ENCODE measurements around the gene DCDC2. TPM values are rescaled to one million over a fixed set of nuclear protein-coding genes. Genes with fewer than 3 reads are reported as not detected.
"Not testable (repeated sequence)": the region's sequence is repeated elsewhere in the genome, so short reads cannot be mapped to it uniquely, and the experiment has no call there.

DCDC2 gene
- total RNA-seq, 2 donors from 2014 or later: 0.15 TPM; not detected in 1

GRCh38 chr6:24255676-24256075 is 102.2 kb downstream of the DCDC2 start:
- no peak overlapping the region for H3K27ac Mint-ChIP-seq
- no peaks in the 10 kb centered on the region for H3K9me3 ChIP-seq (ENCODE audit: control insufficient read depth, low read length, poor library complexity, severe bottlenecking)
- no peaks in the 10 kb centered on the region for H3K4me1 Mint-ChIP-seq
- ATAC-seq (no peak), DNase-seq (no peak)
- no peak overlapping the region for H3K4me3 Mint-ChIP-seq
- H3K36me3 Mint-ChIP-seq (ENCODE audit: low read depth): no peaks in the 10 kb centered on the region
- peaks cover 35% of the 10 kb centered on the region for H3K27me3 Mint-ChIP-seq

- Mint-ChIP-seq H3K27me3 (peaks cover 22% of the 10 kb centered on the region), H3K36me3 (ENCODE audit: low read depth) (no peaks in the 10 kb centered on the region), H3K4me3 (no peak overlapping the region), H3K4me1 (no peaks in the 10 kb centered on the region), H3K27ac (no peak overlapping the region)
- ATAC-seq (no peak), DNase-seq (no peak)
- H3K9me3 ChIP-seq (ENCODE audit: control insufficient read depth, low read length, poor library complexity, severe bottlenecking): no peaks in the 10 kb centered on the region
These were observed 104.5 kb downstream of the DCDC2 start for GRCh38 chr6:24253360-24253759.

- no peaks in the 10 kb centered on the region for H3K36me3 Mint-ChIP-seq (ENCODE audit: low read depth)
- ATAC-seq (no peak), DNase-seq (no peak)
- H3K9me3 ChIP-seq (ENCODE audit: control insufficient read depth, low read length, poor library complexity, severe bottlenecking): no peaks in the 10 kb centered on the region
- H3K4me3 Mint-ChIP-seq: no peak overlapping the region
- H3K4me1 Mint-ChIP-seq: no peaks in the 10 kb centered on the region
- no peak overlapping the region for H3K27ac Mint-ChIP-seq
- H3K27me3 Mint-ChIP-seq: peaks cover 20% of the 10 kb centered on the region
These were observed 105.6 kb downstream of the DCDC2 start for GRCh38 chr6:24252280-24252679.

DNA sequence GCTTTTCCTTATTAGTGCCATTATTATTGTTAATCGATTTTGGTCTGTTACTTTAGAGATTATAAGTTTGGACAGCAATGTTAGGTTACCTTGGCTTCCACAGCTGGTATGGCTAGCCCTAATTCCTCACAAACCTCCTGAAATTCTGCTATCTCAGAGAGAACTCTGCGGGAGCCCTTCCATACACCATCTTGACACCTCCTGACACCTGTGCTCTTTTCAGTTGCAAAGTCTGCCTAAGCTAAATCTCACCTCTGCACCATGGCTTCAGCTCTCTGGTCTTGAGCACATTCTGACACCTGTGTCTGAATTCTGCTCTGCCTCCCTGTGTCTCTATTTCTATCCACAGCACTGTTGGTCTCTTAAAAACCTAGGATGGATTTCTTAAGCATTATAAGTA is 106.5 kb downstream of the DCDC2 start:
- no peak overlapping the region for H3K4me3 Mint-ChIP-seq
- H3K27ac Mint-ChIP-seq: no peak overlapping the region
- no peak for DNase-seq
- H3K27me3 Mint-ChIP-seq: peaks cover 16% of the 10 kb centered on the region
- H3K9me3 ChIP-seq (ENCODE audit: control insufficient read depth, low read length, poor library complexity, severe bottlenecking): no peaks in the 10 kb centered on the region
- H3K4me1 Mint-ChIP-seq: no peaks in the 10 kb centered on the region
- no peaks in the 10 kb centered on the region for H3K36me3 Mint-ChIP-seq (ENCODE audit: low read depth)
- no peak for ATAC-seq

- ATAC-seq (no peak), DNase-seq (no peak)
- Mint-ChIP-seq H3K4me3 (no peak overlapping the region), H3K27me3 (peaks cover 19% of the 10 kb centered on the region), H3K4me1 (no peaks in the 10 kb centered on the region), H3K27ac (no peak overlapping the region), H3K36me3 (ENCODE audit: low read depth) (no peaks in the 10 kb centered on the region)
- H3K9me3 ChIP-seq (ENCODE audit: control insufficient read depth, low read length, poor library complexity, severe bottlenecking): no peaks in the 10 kb centered on the region
These were observed 107.9 kb downstream of the DCDC2 start for GRCh38 chr6:24249926-24250325.

DNA sequence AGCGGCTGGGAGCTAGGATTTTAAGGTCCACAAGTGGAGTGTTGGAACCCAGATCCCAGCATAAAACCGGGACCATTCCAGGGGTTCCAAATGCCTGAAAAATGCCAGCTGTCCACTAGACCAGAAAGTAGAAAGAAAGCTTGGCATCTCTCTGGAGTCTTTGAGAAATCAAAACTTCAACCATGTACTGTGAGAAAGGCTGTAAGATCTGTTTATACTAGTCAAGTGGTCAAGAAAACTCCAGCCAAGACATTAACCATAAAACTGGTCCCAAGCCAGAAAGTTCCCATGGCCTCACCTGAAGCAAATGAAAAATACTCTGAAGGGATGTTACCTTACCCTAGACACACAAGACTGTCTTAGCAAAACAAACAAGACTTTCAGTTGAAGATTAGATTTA is 112.6 kb downstream of the DCDC2 start:
- peaks cover 2% of the 10 kb centered on the region for H3K36me3 Mint-ChIP-seq (ENCODE audit: low read depth)

DNA sequence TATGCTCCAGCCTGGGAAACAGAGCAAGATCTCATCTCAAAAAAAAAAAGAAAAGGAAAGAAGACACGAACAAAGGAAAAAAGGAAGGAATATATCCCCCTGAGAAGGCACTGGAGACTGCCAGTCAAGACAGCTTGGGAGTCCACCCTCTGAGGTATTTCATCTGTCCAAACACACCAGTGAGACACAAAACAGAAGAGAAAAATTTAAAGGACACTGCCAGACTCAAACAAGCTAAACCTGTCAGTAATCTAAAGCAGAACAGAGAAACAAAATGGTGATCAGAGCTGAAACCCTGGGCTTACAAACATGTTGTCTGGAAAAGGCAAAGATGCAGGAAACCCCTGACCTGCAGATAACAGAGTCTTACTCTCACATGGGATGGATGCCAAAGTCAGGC is 114.9 kb downstream of the DCDC2 start:
- Mint-ChIP-seq H3K27ac (no peak overlapping the region), H3K4me1 (no peaks in the 10 kb centered on the region), H3K36me3 (ENCODE audit: low read depth) (peaks cover 2% of the 10 kb centered on the region), H3K4me3 (no peak overlapping the region), H3K27me3 (peaks cover 33% of the 10 kb centered on the region)
- H3K9me3 ChIP-seq (ENCODE audit: control insufficient read depth, low read length, poor library complexity, severe bottlenecking): no peaks in the 10 kb centered on the region
- DNase-seq (no peak), ATAC-seq (no peak)

More for the DNA sequence above, 112.6 kb downstream of the DCDC2 start:
- Mint-ChIP-seq H3K4me1 (no peaks in the 10 kb centered on the region), H3K27me3 (peaks cover 38% of the 10 kb centered on the region), H3K4me3 (no peak overlapping the region), H3K27ac (no peak overlapping the region)
- no peaks in the 10 kb centered on the region for H3K9me3 ChIP-seq (ENCODE audit: control insufficient read depth, low read length, poor library complexity, severe bottlenecking)
- no peak for DNase-seq
- ATAC-seq: no peak

DNA sequence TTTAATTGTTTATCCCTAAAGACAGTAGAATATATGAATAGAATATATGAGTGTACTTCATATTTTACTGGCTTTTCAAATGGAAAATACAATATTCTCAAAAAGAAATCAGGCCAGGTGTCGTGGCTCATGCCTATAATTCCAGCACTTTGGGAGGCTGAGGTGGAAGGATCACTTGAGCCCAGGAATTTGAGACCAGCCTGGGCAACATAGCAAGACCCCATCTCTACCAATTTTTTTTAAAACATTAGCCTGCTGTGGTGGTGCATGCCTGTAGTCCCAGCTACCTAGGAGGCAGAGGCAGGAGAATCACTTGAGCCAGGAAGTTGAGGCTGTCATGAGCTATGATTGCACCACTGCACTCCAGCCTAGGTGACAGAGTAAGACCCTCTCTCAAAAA is 116.1 kb downstream of the DCDC2 start:
- not testable (repeated sequence) for DNase-seq; H3K9me3 ChIP-seq (ENCODE audit: control insufficient read depth, low read length, poor library complexity, severe bottlenecking); ATAC-seq; H3K4me1 Mint-ChIP-seq; H3K4me3 Mint-ChIP-seq; H3K36me3 Mint-ChIP-seq (ENCODE audit: low read depth); H3K27ac Mint-ChIP-seq
- peaks cover 33% of the 10 kb centered on the region for H3K27me3 Mint-ChIP-seq

GRCh38 chr6:24240943-24241342 is 116.9 kb downstream of the DCDC2 start:
- no peaks in the 10 kb centered on the region for H3K9me3 ChIP-seq (ENCODE audit: control insufficient read depth, low read length, poor library complexity, severe bottlenecking)
- DNase-seq: no peak
- Mint-ChIP-seq H3K27ac (no peak overlapping the region), H3K36me3 (ENCODE audit: low read depth) (peaks cover 2% of the 10 kb centered on the region), H3K4me1 (no peaks in the 10 kb centered on the region), H3K27me3 (peaks cover 33% of the 10 kb centered on the region), H3K4me3 (no peak overlapping the region)
- ATAC-seq: no peak

DNA sequence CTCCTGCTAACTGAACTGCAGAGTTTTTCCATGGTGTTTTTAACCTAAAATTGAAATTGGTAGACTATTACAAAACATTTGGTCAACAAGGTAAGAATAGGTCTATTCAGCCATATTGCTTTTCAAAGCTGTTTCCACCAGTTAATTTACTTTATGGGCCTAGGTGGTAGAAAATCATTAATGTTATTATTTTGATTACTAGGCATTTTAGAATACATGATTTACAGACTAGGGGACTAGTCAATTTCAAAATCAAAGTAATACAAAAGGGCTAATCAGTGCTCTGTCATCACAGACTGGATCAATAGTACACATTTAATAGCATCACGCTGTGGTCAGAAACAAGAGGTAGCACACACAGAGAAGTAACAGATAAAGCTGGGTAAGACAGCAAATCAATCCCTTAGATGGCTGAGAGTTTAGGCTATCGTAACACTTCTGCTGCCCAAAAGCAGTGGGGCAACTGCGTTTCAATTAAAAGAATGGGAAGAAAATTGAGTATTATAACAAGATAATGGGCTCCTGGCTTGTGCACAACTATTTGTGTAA is 117.4 kb downstream of the DCDC2 start:
- no peak for ATAC-seq

GRCh38 chr6:24238700-24239099 is 119.2 kb downstream of the DCDC2 start:
- Mint-ChIP-seq H3K27me3 (peaks cover 15% of the 10 kb centered on the region), H3K4me3 (no peak overlapping the region), H3K4me1 (no peaks in the 10 kb centered on the region), H3K27ac (no peak overlapping the region), H3K36me3 (ENCODE audit: low read depth) (no peaks in the 10 kb centered on the region)
- no peak for DNase-seq
- ATAC-seq: no peak
- no peaks in the 10 kb centered on the region for H3K9me3 ChIP-seq (ENCODE audit: control insufficient read depth, low read length, poor library complexity, severe bottlenecking)

More for the DNA sequence above, 117.4 kb downstream of the DCDC2 start:
- H3K4me1 Mint-ChIP-seq: no peaks in the 10 kb centered on the region
- H3K4me3 Mint-ChIP-seq: no peak overlapping the region
- H3K36me3 Mint-ChIP-seq (ENCODE audit: low read depth): peaks cover 2% of the 10 kb centered on the region
- DNase-seq: no peak
- H3K27me3 Mint-ChIP-seq: peaks cover 29% of the 10 kb centered on the region
- no peak overlapping the region for H3K27ac Mint-ChIP-seq
- H3K9me3 ChIP-seq (ENCODE audit: control insufficient read depth, low read length, poor library complexity, severe bottlenecking): no peaks in the 10 kb centered on the region

- not testable (repeated sequence) for DNase-seq; H3K4me3 Mint-ChIP-seq; H3K27ac Mint-ChIP-seq; H3K36me3 Mint-ChIP-seq (ENCODE audit: low read depth); ATAC-seq; H3K4me1 Mint-ChIP-seq; H3K9me3 ChIP-seq (ENCODE audit: control insufficient read depth, low read length, poor library complexity, severe bottlenecking)
- peaks cover 12% of the 10 kb centered on the region for H3K27me3 Mint-ChIP-seq
These were observed 121.1 kb downstream of the DCDC2 start for GRCh38 chr6:24236779-24237178.

GRCh38 chr6:24233813-24234442 is 123.9 kb downstream of the DCDC2 start:
- ATAC-seq (no peak), DNase-seq (no peak)
- Mint-ChIP-seq H3K4me3 (no peak overlapping the region), H3K27me3 (peaks cover 29% of the 10 kb centered on the region), H3K36me3 (ENCODE audit: low read depth) (no peaks in the 10 kb centered on the region), H3K27ac (no peak overlapping the region), H3K4me1 (no peaks in the 10 kb centered on the region)
- no peaks in the 10 kb centered on the region for H3K9me3 ChIP-seq (ENCODE audit: control insufficient read depth, low read length, poor library complexity, severe bottlenecking)

DNA sequence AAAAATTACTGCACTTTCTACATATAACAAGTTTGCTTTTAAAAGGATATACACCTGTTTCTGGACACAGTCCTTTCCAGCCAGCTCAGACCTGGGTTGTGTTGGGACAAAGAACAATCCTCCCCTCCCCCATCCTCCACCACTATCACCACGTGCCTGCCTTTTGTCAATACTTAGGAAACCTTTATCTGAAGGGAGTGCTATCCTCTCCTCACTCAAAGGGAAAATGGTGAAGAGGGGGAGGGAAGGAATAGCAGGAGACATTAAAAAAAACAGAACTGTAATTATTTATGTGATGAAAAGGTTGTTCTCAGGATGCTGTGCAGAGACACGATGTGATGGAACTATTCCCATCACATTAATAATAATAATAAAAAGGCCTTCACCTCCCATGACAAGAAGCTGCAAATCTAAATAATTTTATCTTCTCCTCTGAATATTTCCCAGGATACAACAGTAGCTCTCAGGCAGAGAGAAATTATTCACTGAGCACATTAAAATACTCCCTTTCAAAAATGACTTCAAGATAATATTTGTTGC is 126.4 kb downstream of the DCDC2 start:
- Mint-ChIP-seq H3K4me3 (no peak overlapping the region), H3K36me3 (ENCODE audit: low read depth) (no peaks in the 10 kb centered on the region), H3K4me1 (peaks cover 2% of the 10 kb centered on the region), H3K27ac (no peak overlapping the region), H3K27me3 (peaks cover 51% of the 10 kb centered on the region)
- no peaks in the 10 kb centered on the region for H3K9me3 ChIP-seq (ENCODE audit: control insufficient read depth, low read length, poor library complexity, severe bottlenecking)
- no peak for ATAC-seq
- no peak for DNase-seq
